ENCODE data around the gene C18orf63.

Gene C18orf63

DNA sequence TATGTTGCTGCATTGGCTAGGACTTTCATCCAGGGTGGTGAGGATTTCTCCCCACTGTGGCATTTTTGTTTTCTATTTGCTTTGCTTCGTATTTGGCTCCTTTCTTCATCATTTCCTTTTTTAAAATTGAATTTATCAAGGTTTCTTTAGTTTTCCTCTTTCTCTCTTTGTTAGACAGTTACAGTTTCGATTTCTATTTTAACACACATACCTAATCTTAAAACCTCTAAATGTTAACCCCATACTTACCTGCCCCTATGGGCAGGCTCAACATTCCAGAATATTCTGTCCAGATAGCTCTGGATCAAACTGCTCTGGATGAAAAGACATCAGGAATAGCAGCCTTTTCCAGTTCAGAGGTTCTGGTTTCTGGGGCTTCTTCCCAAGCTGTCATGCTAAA lies 92.2 kb downstream of the C18orf63 start:
- no peak for DNase-seq
